HG03103 (cell line): ENCODE results near the gene KLRD1.
"Not testable (repeated sequence)": the region's sequence is repeated elsewhere in the genome, so short reads cannot be mapped to it uniquely, and the experiment has no call there.

Source experiments
- ATAC-seq: cut with Tn5 transposase; IDR thresholded peaks from one replicate; pipeline ENCODE4 v1.9.1; 2021; ENCODE audit warnings: low read depth; ENCODE audit not compliant: unreplicated experiment

Gene KLRD1

GRCh38 chr12:10307630-10308029 lies at the start of gene KLRD1:
Gene KLRD1, plus strand, starts transcription at chr12:10307870. Its CDS starts 208 bp downstream, at chr12:10308078.
- no peak for ATAC-seq

GRCh38 chr12:10260927-10261326 lies 46.7 kb upstream of the KLRD1 start:
- no peak for ATAC-seq

GRCh38 chr12:10268037-10268436 lies 39.6 kb upstream of the KLRD1 start:
- no peak for ATAC-seq

DNA sequence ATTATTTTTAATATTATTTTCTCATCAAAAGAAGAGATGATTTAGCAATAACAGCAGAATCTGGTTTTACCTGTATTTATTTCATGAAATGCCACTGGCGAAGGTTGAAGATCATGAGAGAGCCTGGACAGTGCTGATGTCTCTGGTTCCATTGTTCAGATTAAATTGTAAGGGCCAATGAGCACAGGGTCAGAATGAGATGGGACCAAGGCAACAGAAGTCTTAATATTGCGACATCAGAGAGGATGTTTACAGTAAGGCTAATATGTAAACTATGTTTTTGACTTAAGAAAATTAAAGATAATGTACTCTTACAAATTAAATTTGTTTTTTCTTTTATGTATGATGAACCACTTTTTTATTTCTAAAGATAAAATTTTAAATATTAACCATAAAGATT lies 35.2 kb upstream of the KLRD1 start:
- no peak for ATAC-seq

- no peak for ATAC-seq
These were observed 30.9 kb upstream of the KLRD1 start for GRCh38 chr12:10276774-10277173.

GRCh38 chr12:10278104-10278503 lies 29.6 kb upstream of the KLRD1 start:
- ATAC-seq = no peak

DNA sequence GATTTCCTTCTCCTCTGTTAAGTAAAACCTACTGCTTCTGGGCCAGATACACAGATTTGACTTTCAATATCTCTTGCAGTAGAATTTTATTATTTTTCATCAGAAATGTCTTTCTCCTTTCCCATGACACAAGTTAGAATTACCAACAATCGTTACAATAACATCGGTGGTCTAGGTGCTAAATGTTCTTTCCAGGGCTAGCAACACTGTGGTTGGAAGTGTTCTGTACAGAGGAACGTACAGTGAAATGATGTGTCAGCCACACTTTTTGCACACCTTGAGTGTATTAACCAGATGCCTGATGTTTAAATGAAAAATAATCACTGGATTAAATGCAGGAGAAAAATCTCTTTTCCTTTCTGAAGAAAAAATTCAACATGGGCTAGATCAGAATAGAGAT lies 27.7 kb upstream of the KLRD1 start:
- ATAC-seq = no peak

DNA sequence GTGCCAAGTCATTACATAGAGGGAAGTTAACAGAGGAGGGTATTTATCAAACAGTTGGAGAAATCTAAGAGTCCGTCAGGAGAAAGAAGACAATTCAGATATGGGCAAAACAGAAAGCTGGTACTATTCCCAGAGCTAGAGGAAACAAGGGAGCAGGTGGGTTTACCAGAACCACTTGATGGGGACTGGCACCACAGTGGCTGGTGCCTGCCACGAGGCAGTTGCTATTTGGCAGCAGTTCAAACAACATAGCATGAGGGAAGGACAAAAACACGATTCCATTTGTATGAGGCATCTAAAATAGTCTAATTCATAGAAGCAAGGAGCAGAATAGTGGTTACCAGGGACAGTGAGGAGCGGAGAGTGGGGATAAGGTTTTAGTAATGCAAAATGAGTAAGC lies 24.6 kb upstream of the KLRD1 start:
- ATAC-seq = no peak

DNA sequence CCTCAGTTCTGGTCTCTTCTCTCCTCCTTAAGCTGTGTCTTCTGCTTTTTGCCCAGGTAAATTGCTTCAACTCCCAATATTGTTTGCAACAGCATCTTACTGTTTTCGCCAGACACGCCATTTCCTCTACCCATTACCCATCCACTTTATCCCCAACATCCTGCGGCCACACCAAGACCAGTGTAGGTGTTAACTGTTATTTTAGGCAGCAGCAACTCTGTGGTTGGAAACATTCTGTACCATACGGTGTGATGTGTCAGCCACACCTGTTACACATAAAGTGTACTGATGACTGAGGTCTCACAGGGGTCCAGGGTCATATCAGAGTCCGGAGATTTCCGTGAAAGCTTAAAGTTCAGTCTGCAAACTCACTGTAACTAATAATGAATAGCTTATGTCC lies 21.8 kb upstream of the KLRD1 start:
- ATAC-seq = no peak

GRCh38 chr12:10289005-10289754 lies 18.5 kb upstream of the KLRD1 start:
- ATAC-seq = no peak

- ATAC-seq = no peak
These were observed 16.6 kb upstream of the KLRD1 start for GRCh38 chr12:10291030-10291429.

DNA sequence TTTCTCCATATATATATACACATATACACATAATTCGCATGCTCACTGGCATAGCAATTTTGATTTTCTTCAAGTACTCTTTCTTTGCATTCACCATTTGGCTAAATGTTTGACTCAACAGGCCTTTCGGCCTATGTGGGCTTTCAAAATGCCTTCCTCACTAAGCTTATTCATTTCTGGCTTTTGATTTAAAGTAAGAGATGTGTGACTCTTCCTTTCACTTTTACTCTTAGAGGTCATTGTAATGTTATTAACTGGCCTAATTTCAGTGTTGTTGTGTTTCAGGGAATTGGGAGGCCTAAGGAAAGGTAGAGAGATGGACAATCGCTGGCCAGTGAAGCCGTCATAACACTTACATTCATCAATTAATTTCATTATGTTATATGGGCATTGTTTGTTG lies 14.5 kb upstream of the KLRD1 start:
- no peak for ATAC-seq

GRCh38 chr12:10293570-10294227 lies 14.0 kb upstream of the KLRD1 start:
- no peak for ATAC-seq

- no peak for ATAC-seq
These were observed 6.6 kb upstream of the KLRD1 start for GRCh38 chr12:10301103-10301502.

GRCh38 chr12:10304161-10304574 lies 3.5 kb upstream of the KLRD1 start:
- no peak for ATAC-seq

- no peak for ATAC-seq
These were observed 2.3 kb upstream of the KLRD1 start for GRCh38 chr12:10305411-10305810.

DNA sequence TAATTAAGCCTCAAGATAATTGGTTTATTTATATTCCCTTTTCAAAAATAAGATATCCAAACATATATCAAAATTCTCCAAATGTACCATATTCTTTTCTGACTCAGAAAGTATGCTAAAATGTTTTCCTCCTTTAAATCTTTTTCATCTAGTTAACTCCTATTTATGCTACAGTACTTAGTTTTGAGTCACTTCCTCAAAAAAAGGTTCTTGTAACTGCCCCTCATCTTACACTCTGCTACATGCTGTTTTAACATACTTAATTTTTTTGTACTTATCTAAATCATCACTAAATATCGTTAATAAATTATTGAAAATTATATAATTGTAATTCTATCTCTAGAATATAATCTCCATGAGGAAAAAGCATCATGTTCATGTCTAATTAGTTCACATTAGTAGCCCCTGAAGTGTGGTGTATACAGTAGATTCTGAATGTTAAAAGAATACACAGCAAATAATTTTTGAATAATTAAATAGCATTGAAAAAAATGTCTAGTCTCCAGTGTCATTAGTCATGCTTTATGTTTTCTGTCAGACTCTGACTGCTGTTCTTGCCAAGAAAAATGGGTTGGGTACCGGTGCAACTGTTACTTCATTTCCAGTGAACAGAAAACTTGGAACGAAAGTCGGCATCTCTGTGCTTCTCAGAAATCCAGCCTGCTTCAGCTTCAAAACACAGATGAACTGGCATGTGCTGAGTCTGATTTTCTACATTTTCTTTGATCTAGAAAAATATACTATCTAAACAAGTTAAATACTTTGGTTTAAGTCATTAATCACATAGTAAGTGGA lies 3.5 kb downstream of the KLRD1 start:
- ATAC-seq = no peak

GRCh38 chr12:10319388-10319787 lies 11.7 kb downstream of the KLRD1 start:
- no peak for ATAC-seq

DNA sequence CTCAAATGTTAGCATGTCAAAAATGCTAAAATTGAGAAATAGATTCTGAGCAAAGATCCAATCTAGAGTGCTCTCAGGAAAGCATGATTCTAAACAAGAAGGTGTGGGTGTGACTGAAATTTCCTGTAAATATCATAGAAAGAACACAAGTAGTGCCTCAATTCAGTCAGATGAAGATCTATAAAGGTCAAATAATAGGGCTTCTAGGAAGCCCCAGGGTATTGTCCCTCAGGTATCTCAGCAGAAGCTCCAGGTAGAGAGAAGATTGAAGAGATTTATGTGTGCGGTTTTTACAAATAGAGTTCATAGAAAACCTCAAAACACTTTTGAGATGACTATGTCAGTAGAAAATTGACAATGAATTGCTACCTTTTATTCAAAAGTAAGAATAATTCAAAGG lies 13.0 kb downstream of the KLRD1 start:
- no peak for ATAC-seq

DNA sequence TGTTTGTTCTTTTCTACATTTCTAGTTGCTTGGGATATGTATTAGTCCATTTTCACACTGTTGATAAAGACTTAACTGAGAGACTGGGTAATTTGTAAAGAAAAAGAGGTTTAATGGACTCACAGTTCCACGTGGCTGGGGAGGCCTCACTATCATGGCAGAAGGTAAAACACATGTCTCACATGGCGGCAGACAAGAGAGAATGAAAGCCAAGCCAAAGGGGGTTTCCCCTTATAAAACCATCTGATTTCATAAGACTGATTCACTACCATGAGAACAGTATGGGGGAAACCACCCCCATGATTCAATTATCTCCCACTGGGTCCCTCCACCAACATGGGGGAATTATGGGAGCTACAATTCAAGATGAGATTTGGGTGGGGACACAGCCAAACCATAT lies 21.0 kb downstream of the KLRD1 start:
- ATAC-seq = not testable (repeated sequence)

DNA sequence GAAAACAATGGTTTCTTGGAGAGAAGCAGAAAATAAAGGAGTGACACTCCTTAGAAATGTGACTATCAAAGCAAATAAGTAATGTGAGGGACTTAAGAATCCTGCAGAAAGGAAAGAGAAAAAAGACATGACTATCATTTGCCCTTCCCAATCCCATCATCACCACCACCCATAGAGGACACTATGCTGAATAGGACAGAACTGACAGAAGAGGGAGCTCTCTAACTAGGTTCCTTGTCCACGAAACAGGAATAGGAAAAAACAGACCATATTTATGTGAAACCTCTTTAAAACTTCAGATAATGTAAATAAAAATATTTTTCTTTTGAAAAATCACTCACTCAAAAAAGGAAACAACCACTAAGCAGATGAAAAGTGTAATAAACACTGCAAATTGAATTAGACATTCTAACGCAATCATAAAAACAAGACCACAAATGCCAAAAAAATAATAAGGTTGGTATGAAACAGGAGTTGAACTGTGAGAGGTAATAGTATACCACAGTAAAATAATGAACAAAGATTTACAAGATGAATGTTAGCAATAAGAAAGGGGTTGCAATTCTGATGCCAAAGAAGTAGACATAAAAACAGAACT lies 24.1 kb downstream of the KLRD1 start:
- no peak for ATAC-seq
